Osteoblast (primary cell): ENCODE measurements around the gene CASP5. TPM values are rescaled to one million over a fixed set of nuclear protein-coding genes. Genes with fewer than 3 reads are reported as not detected.
"Not testable (repeated sequence)": the region's sequence is repeated elsewhere in the genome, so short reads cannot be mapped to it uniquely, and the experiment has no call there.

Experiments used
- DNase-seq: peaks from one replicate; pipeline ENCODE4 v3.0.0; 2011; ENCODE audit warnings: low spot score, mixed read lengths; ENCODE audit not compliant: insufficient read length; ENCODE audit errors: missing footprints
- H2AFZ ChIP-seq: 2 replicates; pipeline ENCODE4 v1.6.0; 2011; ENCODE audit warnings: mild to moderate bottlenecking, low read length
- H3K27ac ChIP-seq: 2 replicates; pipeline ENCODE4 v1.5.1; 2011; ENCODE audit warnings: mild to moderate bottlenecking, low read depth, low read length, moderate library complexity
- H3K27me3 ChIP-seq: 2 replicates; pipeline ENCODE4 v1.6.0; 2012; ENCODE audit warnings: mild to moderate bottlenecking, control low read depth, inconsistent platforms, low read length, moderate library complexity; ENCODE audit not compliant: insufficient read depth
- H3K36me3 ChIP-seq: 2 replicates; pipeline ENCODE4 v1.5.1; 2011; ENCODE audit warnings: mild to moderate bottlenecking, low read length, control low read depth, moderate library complexity; ENCODE audit not compliant: insufficient read depth
- H3K4me1 ChIP-seq: 2 replicates; pipeline ENCODE4 v1.5.1; 2011; ENCODE audit warnings: mild to moderate bottlenecking, low read length, control low read depth, moderate library complexity; ENCODE audit not compliant: insufficient read depth
- H3K4me2 ChIP-seq: 2 replicates; pipeline ENCODE4 v1.6.0; 2011; ENCODE audit warnings: mild to moderate bottlenecking, low read length; ENCODE audit not compliant: insufficient read depth
- H3K4me3 ChIP-seq: fragments of 200-600 bp; sonication (generic); 3 replicates; pipeline ENCODE4 v1.5.1; 2012; ENCODE audit warnings: mild to moderate bottlenecking, low read length, inconsistent platforms; ENCODE audit not compliant: insufficient read depth
- H3K79me2 ChIP-seq: 2 replicates; pipeline ENCODE4 v1.6.0; 2012; ENCODE audit warnings: mild to moderate bottlenecking, low read length, control low read depth, inconsistent platforms; ENCODE audit not compliant: insufficient read depth
- H3K9me3 ChIP-seq: 2 replicates; pipeline ENCODE4 v1.5.1; 2011; ENCODE audit warnings: low read depth, low read length, control low read depth
- H4K20me1 ChIP-seq: 2 replicates; pipeline ENCODE4 v1.6.0; 2012; ENCODE audit warnings: mild to moderate bottlenecking, low read length, control low read depth; ENCODE audit not compliant: insufficient read depth
- total RNA-seq: library from RNA; depleted of rRNA; stranded (reverse); fragments of >200 nt; gene quantifications from 2 replicates; pipeline ENCODE4 v1.2.3, GENCODE V29; 2012
- TF ChIP-seq, protein P1 (sequence below): IDR thresholded peaks from 2 replicates; pipeline ENCODE4 v1.5.1; 2011; ENCODE audit warnings: mild to moderate bottlenecking, low read depth, low read length, moderate library complexity; ENCODE audit errors: extremely low read depth

CASP5 gene
- total RNA-seq, 1 donor = 0.36 TPM

DNA sequence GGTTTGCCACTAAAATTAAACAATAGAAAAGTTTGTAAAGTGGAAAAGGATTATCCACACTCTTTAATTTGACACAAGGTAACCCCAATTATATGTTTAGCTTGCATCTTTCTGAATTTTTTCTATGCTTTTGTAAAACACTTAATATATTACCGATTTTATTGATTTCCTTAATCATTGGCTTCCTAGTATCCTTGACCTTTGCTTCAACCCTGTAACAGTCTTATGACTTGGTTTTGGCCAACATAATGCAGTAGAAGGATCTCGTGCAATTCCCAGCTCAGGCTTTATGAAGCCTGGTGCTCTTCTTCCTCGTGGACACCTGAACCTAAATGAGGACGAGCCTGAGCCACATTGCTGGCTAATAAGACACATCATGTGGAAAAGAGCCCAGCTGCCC is 31.0 kb downstream of the CASP5 start:
- Histone ChIP-seq H2AFZ (no peak overlapping the region), H3K27me3 (no peaks in the 10 kb centered on the region), H3K4me3 (no peak overlapping the region), H3K27ac (no peak overlapping the region), H4K20me1 (no peaks in the 10 kb centered on the region), H3K36me3 (no peaks in the 10 kb centered on the region), H3K4me1 (no peaks in the 10 kb centered on the region), H3K4me2 (no peak overlapping the region), H3K79me2 (no peaks in the 10 kb centered on the region), H3K9me3 (no peaks in the 10 kb centered on the region)
- DNase-seq = no peak
- TF ChIP-seq, protein P1, sequence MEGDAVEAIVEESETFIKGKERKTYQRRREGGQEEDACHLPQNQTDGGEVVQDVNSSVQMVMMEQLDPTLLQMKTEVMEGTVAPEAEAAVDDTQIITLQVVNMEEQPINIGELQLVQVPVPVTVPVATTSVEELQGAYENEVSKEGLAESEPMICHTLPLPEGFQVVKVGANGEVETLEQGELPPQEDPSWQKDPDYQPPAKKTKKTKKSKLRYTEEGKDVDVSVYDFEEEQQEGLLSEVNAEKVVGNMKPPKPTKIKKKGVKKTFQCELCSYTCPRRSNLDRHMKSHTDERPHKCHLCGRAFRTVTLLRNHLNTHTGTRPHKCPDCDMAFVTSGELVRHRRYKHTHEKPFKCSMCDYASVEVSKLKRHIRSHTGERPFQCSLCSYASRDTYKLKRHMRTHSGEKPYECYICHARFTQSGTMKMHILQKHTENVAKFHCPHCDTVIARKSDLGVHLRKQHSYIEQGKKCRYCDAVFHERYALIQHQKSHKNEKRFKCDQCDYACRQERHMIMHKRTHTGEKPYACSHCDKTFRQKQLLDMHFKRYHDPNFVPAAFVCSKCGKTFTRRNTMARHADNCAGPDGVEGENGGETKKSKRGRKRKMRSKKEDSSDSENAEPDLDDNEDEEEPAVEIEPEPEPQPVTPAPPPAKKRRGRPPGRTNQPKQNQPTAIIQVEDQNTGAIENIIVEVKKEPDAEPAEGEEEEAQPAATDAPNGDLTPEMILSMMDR = no peak

DNA sequence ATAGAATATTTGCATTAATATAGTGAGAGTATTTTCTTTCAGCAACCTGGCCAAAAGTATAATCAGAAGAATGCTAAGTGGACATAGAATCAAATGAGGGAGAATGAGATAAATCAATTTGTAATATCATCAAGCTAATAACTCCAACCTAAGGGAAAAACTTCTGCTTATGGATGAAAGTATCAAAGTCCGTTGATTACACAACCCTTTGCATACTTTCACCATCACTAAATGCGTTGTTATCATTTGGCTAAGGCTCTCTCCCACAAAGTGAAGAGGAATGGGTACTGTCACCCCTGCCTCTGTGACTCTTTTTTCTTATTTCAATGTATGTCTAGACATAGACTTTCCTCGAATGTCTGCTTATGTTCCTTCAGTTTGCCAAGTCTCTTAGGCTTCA is 38.2 kb downstream of the CASP5 start:
- no peak overlapping the region for H3K27ac ChIP-seq
- H3K4me1 ChIP-seq = no peaks in the 10 kb centered on the region
- no peak overlapping the region for H3K4me2 ChIP-seq
- H3K27me3 ChIP-seq = no peaks in the 10 kb centered on the region
- no peak overlapping the region for H2AFZ ChIP-seq
- no peaks in the 10 kb centered on the region for H3K36me3 ChIP-seq
- H3K9me3 ChIP-seq = no peaks in the 10 kb centered on the region
- H3K4me3 ChIP-seq = no peak overlapping the region
- no peaks in the 10 kb centered on the region for H3K79me2 ChIP-seq
- TF ChIP-seq, protein P1 = no peak
- DNase-seq = no peak
- no peaks in the 10 kb centered on the region for H4K20me1 ChIP-seq

DNA sequence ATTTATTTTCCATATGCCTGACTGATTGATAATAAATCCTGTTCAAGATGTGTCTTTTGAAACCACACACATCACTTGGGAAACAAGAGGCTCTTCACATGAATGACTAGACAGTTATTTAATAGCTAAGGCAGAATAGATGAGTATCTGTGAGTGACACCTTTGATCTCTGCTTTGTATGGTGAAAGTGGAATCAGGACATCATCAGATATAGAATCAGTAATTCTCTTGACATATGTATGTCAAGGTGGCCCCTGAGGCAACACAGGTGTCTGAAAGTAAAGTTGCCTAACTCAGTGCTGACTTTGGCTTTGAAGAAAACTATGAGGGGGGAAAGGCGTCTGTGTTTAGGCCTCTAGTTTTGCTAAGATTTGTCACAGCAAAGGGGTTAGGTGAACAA is 43.1 kb downstream of the CASP5 start:
- Histone ChIP-seq H2AFZ (no peak overlapping the region), H3K4me3 (no peak overlapping the region), H3K4me1 (no peaks in the 10 kb centered on the region), H4K20me1 (no peaks in the 10 kb centered on the region), H3K27me3 (no peaks in the 10 kb centered on the region), H3K27ac (no peak overlapping the region), H3K4me2 (no peak overlapping the region), H3K9me3 (no peaks in the 10 kb centered on the region), H3K36me3 (no peaks in the 10 kb centered on the region), H3K79me2 (no peaks in the 10 kb centered on the region)
- DNase-seq = no peak
- TF ChIP-seq, protein P1 = no peak

DNA sequence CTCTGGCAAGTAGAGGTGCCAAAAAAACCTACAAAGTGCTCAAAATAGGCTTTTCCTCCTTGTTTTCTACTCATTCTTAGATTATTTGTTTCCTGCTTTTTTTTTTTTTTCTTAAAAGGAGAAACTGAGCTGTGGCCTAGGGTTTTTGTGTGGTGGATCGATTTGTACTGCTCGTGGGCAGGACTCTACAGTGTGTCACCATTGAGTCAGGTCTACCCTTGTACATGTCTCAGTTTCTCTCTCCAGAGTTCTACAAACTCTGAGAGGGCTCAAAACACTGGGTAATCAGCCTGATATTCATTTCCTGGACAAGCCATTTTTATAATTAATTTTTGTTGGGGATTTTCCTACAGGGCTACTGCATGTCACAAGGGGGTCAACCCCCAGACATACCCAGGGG is 49.4 kb downstream of the CASP5 start:
- TF ChIP-seq, protein P1 = no peak
- Histone ChIP-seq H3K27ac (no peak overlapping the region), H3K27me3 (no peaks in the 10 kb centered on the region), H3K4me2 (no peak overlapping the region), H3K4me3 (no peak overlapping the region), H3K36me3 (no peaks in the 10 kb centered on the region), H2AFZ (no peak overlapping the region), H3K4me1 (peaks cover 5% of the 10 kb centered on the region), H3K9me3 (no peaks in the 10 kb centered on the region), H3K79me2 (no peaks in the 10 kb centered on the region), H4K20me1 (no peaks in the 10 kb centered on the region)
- no peak for DNase-seq

DNA sequence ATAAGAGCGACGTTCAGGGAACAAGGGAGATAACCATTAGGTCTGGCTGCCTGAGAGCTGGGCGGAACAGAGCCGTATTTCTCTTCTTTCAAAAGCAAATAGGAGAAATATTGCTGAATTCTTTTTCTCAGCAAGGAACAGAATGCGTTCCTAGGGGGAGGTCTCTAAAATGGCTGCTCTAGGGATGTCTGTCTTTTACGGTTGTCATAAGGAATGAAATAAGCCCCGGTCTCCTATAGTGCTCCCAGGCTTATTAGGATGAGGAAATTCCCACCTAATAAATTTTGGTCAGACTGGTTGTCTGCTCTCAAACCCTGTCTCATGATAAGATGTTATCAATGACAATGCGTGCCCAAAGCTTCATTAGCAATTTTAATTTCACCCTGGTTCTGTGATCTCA is 50.0 kb downstream of the CASP5 start:
- not testable (repeated sequence) for H3K4me3 ChIP-seq, H3K79me2 ChIP-seq, H4K20me1 ChIP-seq, H2AFZ ChIP-seq, H3K27me3 ChIP-seq, H3K9me3 ChIP-seq, DNase-seq, H3K4me2 ChIP-seq, H3K27ac ChIP-seq, H3K4me1 ChIP-seq, H3K36me3 ChIP-seq
